Fibroblast of mammary gland (primary cell): ENCODE results near the gene DNAAF5.
A peak's percentile ranks its signal among the peaks of the same experiment; 100 is the strongest.

Experiments
- DNase-seq: peaks from one replicate; pipeline ENCODE4 v3.0.0-alpha.2; 2010; ENCODE audit warnings: low read depth
- H3K4me3 ChIP-seq: 2 replicates; pipeline ENCODE4 v1.5.1; 2011; ENCODE audit warnings: low read depth, mild to moderate bottlenecking, low read length, moderate library complexity; ENCODE audit not compliant: control insufficient read depth
- CTCF ChIP-seq: conservative IDR thresholded peaks from 2 replicates; pipeline ENCODE4 v1.5.1; 2011; ENCODE audit warnings: low read depth, low read length, inconsistent platforms; ENCODE audit not compliant: control insufficient read depth, insufficient read depth

DNAAF5 gene

GRCh38 chr7:760006-760405 lies 33.5 kb downstream of the DNAAF5 start:
- H3K4me3 ChIP-seq = no peak overlapping the region
- no peak for TF ChIP-seq CTCF
- DNase-seq = no peak

DNA sequence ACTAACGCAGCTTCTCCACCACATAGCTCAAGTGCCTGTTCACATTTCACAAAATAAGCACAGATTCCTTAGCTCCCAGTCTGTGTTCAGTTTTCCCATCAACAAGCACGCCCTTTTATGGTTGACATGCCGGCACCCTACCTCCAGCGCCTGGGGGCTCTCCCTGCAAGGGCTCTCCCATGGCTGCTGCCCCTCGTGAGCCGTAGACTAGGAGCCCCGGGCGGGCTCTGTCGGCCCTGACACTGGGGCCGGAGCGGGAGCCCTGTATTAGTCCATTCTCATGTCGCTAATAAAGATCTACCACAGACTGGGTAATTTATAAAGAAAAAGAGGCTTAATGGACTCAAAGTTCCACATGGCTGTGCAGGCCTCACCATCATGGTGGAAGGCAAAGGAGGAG lies 34.6 kb downstream of the DNAAF5 start:
- TF ChIP-seq CTCF = no peak
- H3K4me3 ChIP-seq = no peak overlapping the region
- no peak for DNase-seq

DNA sequence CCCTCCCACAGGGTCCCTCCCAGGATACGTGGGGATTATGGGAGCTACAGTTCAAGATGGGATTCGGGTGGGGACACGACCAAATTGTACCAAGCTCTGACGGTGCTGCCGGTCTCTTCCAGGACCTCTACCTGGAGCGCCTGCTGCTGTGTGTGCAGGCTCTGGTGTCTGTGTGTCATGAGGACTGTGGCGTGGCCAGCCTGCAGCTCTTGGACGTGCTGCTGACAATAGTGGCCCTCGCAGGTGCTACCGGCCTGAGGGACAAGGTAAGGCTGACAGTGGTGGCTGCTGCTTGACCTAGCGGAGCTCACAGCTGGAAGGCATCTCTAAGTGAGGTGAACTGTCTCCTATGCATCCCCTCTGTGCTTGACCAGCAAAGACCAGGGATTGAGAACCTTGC lies 35.1 kb downstream of the DNAAF5 start:
- H3K4me3 ChIP-seq = no peak overlapping the region
- TF ChIP-seq CTCF = no peak
- DNase-seq = no peak

DNA sequence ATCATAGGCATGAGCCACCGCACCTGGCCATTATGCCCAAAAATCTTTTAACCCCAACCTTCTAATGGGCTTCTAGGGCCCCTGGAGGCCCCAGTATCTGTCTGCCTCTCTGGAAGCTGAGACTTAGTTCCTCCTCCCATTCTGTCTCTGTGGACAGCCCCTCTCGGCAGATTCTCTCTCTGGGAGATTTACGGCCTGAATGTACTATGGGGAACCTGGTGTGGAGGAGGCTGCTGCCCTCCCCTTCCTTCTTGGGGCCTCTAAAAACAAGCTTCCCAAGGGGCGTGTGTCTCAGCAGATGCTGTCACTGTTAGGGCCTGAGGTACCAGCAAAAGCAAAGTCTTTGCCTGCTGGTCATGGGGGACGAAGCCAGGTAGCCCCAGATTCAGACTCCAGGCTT lies 36.4 kb downstream of the DNAAF5 start:
- H3K4me3 ChIP-seq = no peak overlapping the region
- DNase-seq = no peak
- no peak for TF ChIP-seq CTCF

DNA sequence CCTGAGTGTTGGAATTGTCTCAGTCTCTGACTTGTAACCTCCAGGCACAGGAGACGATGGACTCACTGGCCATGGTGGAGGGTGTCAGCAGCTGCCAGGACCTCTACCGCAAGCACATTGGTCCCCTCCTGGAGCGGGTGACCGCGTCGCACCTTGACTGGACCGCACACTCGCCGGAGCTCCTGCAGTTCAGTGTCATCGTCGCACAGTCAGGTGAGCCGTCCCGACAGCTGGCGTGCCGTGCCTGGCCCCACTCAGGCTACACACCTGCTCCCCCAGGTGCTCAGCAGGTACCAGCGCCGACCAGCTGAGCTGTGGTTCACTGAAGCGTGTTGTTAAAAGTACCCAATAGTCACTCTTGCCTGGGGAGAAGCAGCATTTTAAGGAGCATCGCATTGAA lies 37.3 kb downstream of the DNAAF5 start:
- TF ChIP-seq CTCF = no peak
- DNase-seq = no peak
- H3K4me3 ChIP-seq = no peak overlapping the region

GRCh38 chr7:765383-765782 lies 38.9 kb downstream of the DNAAF5 start:
- no peak for TF ChIP-seq CTCF
- no peak for DNase-seq
- no peak overlapping the region for H3K4me3 ChIP-seq

DNA sequence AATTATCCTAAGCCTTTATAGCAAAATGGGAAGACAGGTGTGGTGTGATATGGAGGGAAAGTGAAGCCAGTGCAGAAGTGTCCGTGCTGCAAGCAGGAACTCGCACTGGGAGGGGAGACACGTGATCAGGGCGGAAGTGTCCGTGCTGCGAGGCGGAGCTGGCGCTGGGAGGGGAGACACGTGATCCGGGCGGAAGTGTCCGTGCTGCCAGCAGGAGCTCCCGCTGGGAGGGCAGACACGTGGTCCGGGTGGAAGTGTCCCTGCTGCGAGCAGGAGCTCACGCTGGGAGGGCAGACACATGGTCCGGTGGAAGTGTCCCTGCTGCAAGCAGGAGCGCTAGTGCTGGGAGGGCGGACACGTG lies 41.1 kb downstream of the DNAAF5 start:
- TF ChIP-seq CTCF = no peak

More for the DNA sequence above, 41.1 kb downstream of the DNAAF5 start:
- peak overlapping the region; percentile 42 for H3K4me3 ChIP-seq
- peak; percentile 83 for DNase-seq
